C4-2B (cell line): ENCODE data around the gene PPP2R3B.

ENCODE experiments used
- CTCF ChIP-seq: fragments of 450-650 bp; conservative IDR thresholded peaks from 2 replicates; pipeline ENCODE4 v1.5.1; 2017; ENCODE audit warnings: mild to moderate bottlenecking
- ZFX ChIP-seq: fragments of 450-650 bp; IDR thresholded peaks from 2 replicates; pipeline ENCODE4 v1.6.1; 2017

GRCh38 chrX:362937-363620 is 23.6 kb downstream of the PPP2R3B start:
- TF ChIP-seq CTCF (no peak), ZFX (no peak)
